Right cardiac atrium (tissue), 5 donors: ENCODE data around the gene SETD9. TPM values are rescaled to one million over a fixed set of nuclear protein-coding genes. Genes with fewer than 3 reads are reported as not detected.

ENCODE experiments used
- ATAC-seq, 2 donors: fragments of 200-7000 bp; cut with Tn5 transposase; one replicate each; pipeline versions ENCODE4 v1.8.0 to v1.9.1; 2020; ENCODE audit warnings: moderate library complexity in 2 of 2, mild to moderate bottlenecking in 1 of 2
- DNase-seq, 3 donors: peaks; one replicate each; pipeline ENCODE4 v3.0.0-alpha.2; 2020
- H3K27ac ChIP-seq: one replicate; pipeline ENCODE4 v1.5.1; 2013; ENCODE audit warnings: mild to moderate bottlenecking, low read length, control low read depth, moderate library complexity
- H3K27me3 ChIP-seq: one replicate; pipeline ENCODE4 v1.6.1; 2013; ENCODE audit not compliant: control insufficient read depth, insufficient read depth
- H3K4me1 ChIP-seq: one replicate; pipeline ENCODE4 v1.6.1; 2013; ENCODE audit warnings: low read length; ENCODE audit not compliant: control insufficient read depth, insufficient read depth
- H3K4me3 ChIP-seq: one replicate; pipeline ENCODE4 v1.5.1; 2013; ENCODE audit warnings: low read length, control low read depth
- H3K9me3 ChIP-seq: one replicate; pipeline ENCODE4 v1.6.1; 2013; ENCODE audit warnings: low read length; ENCODE audit not compliant: control insufficient read depth
- WGBS: extraction: QIAGEN DNeasy Blood & Tissue Kit; methylation state at CpG from one replicate; pipeline ENCODE4 v1.1.7; 2013; 5-methylcytosine and 5-hydroxymethylcytosine counted together
- intact Hi-C, 4 donors: fragments of 100-400 bp; cut with DNase I; formaldehyde crosslinking; loops; one replicate each; pipeline versions ENCODE4 v1.11.0 to v1.14.0; 2022 to 2023
- polyA plus RNA-seq: library from polyadenylated mRNA; stranded (reverse); fragments of 200-250 nt; gene quantifications from one replicate; pipeline ENCODE4 v1.2.3, GENCODE V29; 2013
- total RNA-seq, 4 donors: library from RNA; stranded (reverse); fragmentation: NEBNext Ultra II Directional; extraction: Animal tissue kit (Norgen Biotek cat#: 25700); gene quantifications; one replicate each; pipeline ENCODE4 v1.2.1, GENCODE V29; 2021
- donor health status: healthy with polysubstance abuse.
- donor health status: DM: no; HTN: yes; CAD: no.
- donor health status: DM: no; HTN: no; CAD: no.
- donor health status: DM: no; HTN: yes; CAD: no; lungs with severe emphysema.
- donor health status: DM: yes; HTN: yes; CAD: no.

The SETD9 gene
- total and polyA plus RNA-seq, 5 donors: 8.3 to 17.0 (median 13.0) TPM

DNA sequence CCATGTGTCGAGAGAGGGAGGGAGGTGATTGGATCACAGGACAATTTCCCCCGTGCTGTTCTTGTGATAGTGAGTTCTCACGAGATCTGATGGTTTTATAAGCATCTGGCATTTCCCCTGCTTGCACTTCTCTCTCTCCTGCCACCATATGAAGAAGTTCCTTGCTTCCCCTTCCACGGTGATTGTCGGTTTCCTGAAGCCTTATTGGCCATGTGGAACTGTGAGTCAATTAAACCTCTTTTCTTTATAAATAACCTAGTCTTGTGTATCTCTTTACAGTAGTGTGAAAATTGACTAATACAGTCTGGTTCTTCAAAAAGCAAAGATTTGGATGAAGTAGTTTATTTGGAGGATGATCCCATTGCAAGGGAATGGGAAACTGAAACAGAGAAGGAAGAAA is 53.9 kb downstream of the SETD9 start:
- Histone ChIP-seq H3K27me3 (no peaks in the 10 kb centered on the region), H3K9me3 (no peaks in the 10 kb centered on the region), H3K4me3 (no peak overlapping the region), H3K4me1 (no peaks in the 10 kb centered on the region), H3K27ac (no peak overlapping the region)
- DNase-seq: no peak
- WGBS: 61% methylated on average over 5 of the region's 5 CpGs
- intact Hi-C loops: no loop called here
- no peak for ATAC-seq

GRCh38 chr5:56964173-56964572 is 54.8 kb downstream of the SETD9 start:
- ATAC-seq: no peak

More at GRCh38 chr5:56964173-56964572, 54.8 kb downstream of the SETD9 start:
- no peak overlapping the region for H3K27ac ChIP-seq
- no peak overlapping the region for H3K4me3 ChIP-seq
- intact Hi-C loops: no loop called here
- no peaks in the 10 kb centered on the region for H3K27me3 ChIP-seq
- no peaks in the 10 kb centered on the region for H3K4me1 ChIP-seq
- DNase-seq: no peak
- H3K9me3 ChIP-seq: no peaks in the 10 kb centered on the region
- 68% methylated on average over 2 of the region's 2 CpGs for WGBS

Other genes with a start within 250 kb of the SETD9 start
- 1 to 10 TPM; 5.4 to 9.0 (median 8.4) TPM for gene MAP3K1, start 94.0 kb upstream of the SETD9 start, total RNA-seq
- 2.7 TPM for gene MAP3K1, start 94.0 kb upstream of the SETD9 start, polyA plus RNA-seq
- 10 to 100 TPM; 14.0 to 19.8 (median 18.1) TPM for gene MIER3, start 42.5 kb downstream of the SETD9 start, total RNA-seq
- gene MIER3, start 42.5 kb downstream of the SETD9 start, polyA plus RNA-seq: 4.3 TPM